Measurements from ENCODE around the gene KMT2B.

The KMT2B gene

GRCh38 chr19:35692010-35692409, 25.8 kb upstream of the KMT2B start:
- DNase-seq (ENCODE audit: insufficient read length, low spot score), result no peak

GRCh38 chr19:35693422-35693821, 24.4 kb upstream of the KMT2B start:
- FAIRE-seq (no peak), DNase-seq (ENCODE audit: insufficient read length, low spot score) (no peak)
- no peak for TF ChIP-seq POLR2AphosphoS5 (IDR thresholded peaks at IDR 0.05; ENCODE audit: low read depth, low read length)
- no peak for TF ChIP-seq TAF1 (IDR thresholded peaks at IDR 0.05; ENCODE audit: low read depth, low read length)
- no peak for TF ChIP-seq POU2F2 (IDR thresholded peaks at IDR 0.05; ENCODE audit: low read depth, low read length)
- TF ChIP-seq PAX5 (IDR thresholded peaks at IDR 0.05; ENCODE audit: insufficient read depth, low read length, severe bottlenecking), result no peak
- no peak for TF ChIP-seq SPI1 (IDR thresholded peaks at IDR 0.05; ENCODE audit: low read depth, low read length)
- no peak for TF ChIP-seq POLR2A (IDR thresholded peaks at IDR 0.05; ENCODE audit: low read depth, low read length)

More at GRCh38 chr19:35692010-35692409, 25.8 kb upstream of the KMT2B start:
- TF ChIP-seq SPI1 (IDR thresholded peaks at IDR 0.05; ENCODE audit: low read depth, low read length) (no peak), POLR2A (IDR thresholded peaks at IDR 0.05; ENCODE audit: low read depth, low read length) (no peak), POLR2AphosphoS5 (IDR thresholded peaks at IDR 0.05; ENCODE audit: low read depth, low read length) (no peak), TAF1 (IDR thresholded peaks at IDR 0.05; ENCODE audit: low read depth, low read length) (no peak), POU2F2 (IDR thresholded peaks at IDR 0.05; ENCODE audit: low read depth, low read length) (no peak), PAX5 (IDR thresholded peaks at IDR 0.05; ENCODE audit: insufficient read depth, low read length, severe bottlenecking) (no peak)
- no peak for FAIRE-seq

- FAIRE-seq (peak; percentile 99), DNase-seq (ENCODE audit: insufficient read length, low spot score) (peak; percentile 81)
- no peak for TF ChIP-seq SPI1 (IDR thresholded peaks at IDR 0.05; ENCODE audit: low read depth, low read length)
- peak; percentile 52; the same call in 1 of the 2 replicates for TF ChIP-seq POU2F2 (IDR thresholded peaks at IDR 0.05; ENCODE audit: low read depth, low read length)
Measured at GRCh38 chr19:35693835-35694599, 23.8 kb upstream of the KMT2B start.

- TF ChIP-seq POLR2AphosphoS5 (IDR thresholded peaks at IDR 0.05; ENCODE audit: low read depth, low read length) (no peak), TAF1 (IDR thresholded peaks at IDR 0.05; ENCODE audit: low read depth, low read length) (no peak), POLR2A (IDR thresholded peaks at IDR 0.05; ENCODE audit: low read depth, low read length) (no peak), PAX5 (IDR thresholded peaks at IDR 0.05; ENCODE audit: insufficient read depth, low read length, severe bottlenecking) (no peak), POU2F2 (IDR thresholded peaks at IDR 0.05; ENCODE audit: low read depth, low read length) (no peak), SPI1 (IDR thresholded peaks at IDR 0.05; ENCODE audit: low read depth, low read length) (no peak)
- FAIRE-seq (no peak), DNase-seq (ENCODE audit: insufficient read length, low spot score) (no peak)
Measured at GRCh38 chr19:35695895-35696422, 21.8 kb upstream of the KMT2B start.

GRCh38 chr19:35696835-35697234, 21.0 kb upstream of the KMT2B start:
- no peak for TF ChIP-seq POLR2A (IDR thresholded peaks at IDR 0.05; ENCODE audit: low read depth, low read length)
- 0 out of 2 replicates have a peak, but pooled peaks have one; percentile 7 for TF ChIP-seq SPI1 (IDR thresholded peaks at IDR 0.05; ENCODE audit: low read depth, low read length)
- no peak for TF ChIP-seq POLR2AphosphoS5 (IDR thresholded peaks at IDR 0.05; ENCODE audit: low read depth, low read length)
- no peak for TF ChIP-seq PAX5 (IDR thresholded peaks at IDR 0.05; ENCODE audit: insufficient read depth, low read length, severe bottlenecking)
- DNase-seq (ENCODE audit: insufficient read length, low spot score), result no peak
- FAIRE-seq, result peak; percentile 16

GRCh38 chr19:35702223-35703012, 15.4 kb upstream of the KMT2B start:
- peak; percentile 99 for FAIRE-seq
- DNase-seq (ENCODE audit: insufficient read length, low spot score), result peak; percentile 91
- TF ChIP-seq POU2F2 (IDR thresholded peaks at IDR 0.05; ENCODE audit: low read depth, low read length) (peak; percentile 21; the same call in 1 of the 2 replicates), POLR2A (IDR thresholded peaks at IDR 0.05; ENCODE audit: low read depth, low read length) (peak; percentile 64), TAF1 (IDR thresholded peaks at IDR 0.05; ENCODE audit: low read depth, low read length) (peak; percentile 61; the same call in 1 of the 2 replicates), SPI1 (IDR thresholded peaks at IDR 0.05; ENCODE audit: low read depth, low read length) (no peak), POLR2AphosphoS5 (IDR thresholded peaks at IDR 0.05; ENCODE audit: low read depth, low read length) (peak; percentile 52; the same call in 1 of the 2 replicates)

- TF ChIP-seq POLR2A (IDR thresholded peaks at IDR 0.05; ENCODE audit: low read depth, low read length), result no peak
- TF ChIP-seq TAF1 (IDR thresholded peaks at IDR 0.05; ENCODE audit: low read depth, low read length), result no peak
- no peak for TF ChIP-seq PAX5 (IDR thresholded peaks at IDR 0.05; ENCODE audit: insufficient read depth, low read length, severe bottlenecking)
- no peak for TF ChIP-seq POU2F2 (IDR thresholded peaks at IDR 0.05; ENCODE audit: low read depth, low read length)
- no peak for TF ChIP-seq SPI1 (IDR thresholded peaks at IDR 0.05; ENCODE audit: low read depth, low read length)
- no peak for TF ChIP-seq POLR2AphosphoS5 (IDR thresholded peaks at IDR 0.05; ENCODE audit: low read depth, low read length)
- FAIRE-seq (no peak), DNase-seq (ENCODE audit: insufficient read length, low spot score) (no peak)
Measured at GRCh38 chr19:35703343-35703742, 14.5 kb upstream of the KMT2B start.

- FAIRE-seq (no peak), DNase-seq (ENCODE audit: insufficient read length, low spot score) (no peak)
- TF ChIP-seq TAF1 (IDR thresholded peaks at IDR 0.05; ENCODE audit: low read depth, low read length), result no peak
- no peak for TF ChIP-seq PAX5 (IDR thresholded peaks at IDR 0.05; ENCODE audit: insufficient read depth, low read length, severe bottlenecking)
- no peak for TF ChIP-seq SPI1 (IDR thresholded peaks at IDR 0.05; ENCODE audit: low read depth, low read length)
- TF ChIP-seq POLR2AphosphoS5 (IDR thresholded peaks at IDR 0.05; ENCODE audit: low read depth, low read length), result no peak
Measured at GRCh38 chr19:35704218-35704617, 13.6 kb upstream of the KMT2B start, which contains the start of gene ZBTB32. ZBTB32 (plus strand) TSS chr19:35704558; CDS start chr19:35714627, 10,069 bp downstream.

- DNase-seq (ENCODE audit: insufficient read length, low spot score) (no peak), FAIRE-seq (no peak)
- TF ChIP-seq SPI1 (IDR thresholded peaks at IDR 0.05; ENCODE audit: low read depth, low read length), result no peak
- no peak for TF ChIP-seq POLR2AphosphoS5 (IDR thresholded peaks at IDR 0.05; ENCODE audit: low read depth, low read length)
- no peak for TF ChIP-seq PAX5 (IDR thresholded peaks at IDR 0.05; ENCODE audit: insufficient read depth, low read length, severe bottlenecking)
- no peak for TF ChIP-seq POU2F2 (IDR thresholded peaks at IDR 0.05; ENCODE audit: low read depth, low read length)
- no peak for TF ChIP-seq TAF1 (IDR thresholded peaks at IDR 0.05; ENCODE audit: low read depth, low read length)
- no peak for TF ChIP-seq POLR2A (IDR thresholded peaks at IDR 0.05; ENCODE audit: low read depth, low read length)
Measured at GRCh38 chr19:35708391-35708790, 9.4 kb upstream of the KMT2B start.

All from GM12891 (cell line).